HG03039 (cell line): ENCODE results near the gene MIPOL1.
"Not testable (repeated sequence)": the region's sequence is repeated elsewhere in the genome, so short reads cannot be mapped to it uniquely, and the experiment has no call there.

Experiments used
- ATAC-seq: cut with Tn5 transposase; IDR thresholded peaks from one replicate; pipeline ENCODE4 v1.9.1; 2021; ENCODE audit warnings: mild to moderate bottlenecking, moderate library complexity; ENCODE audit not compliant: unreplicated experiment

The MIPOL1 gene

DNA sequence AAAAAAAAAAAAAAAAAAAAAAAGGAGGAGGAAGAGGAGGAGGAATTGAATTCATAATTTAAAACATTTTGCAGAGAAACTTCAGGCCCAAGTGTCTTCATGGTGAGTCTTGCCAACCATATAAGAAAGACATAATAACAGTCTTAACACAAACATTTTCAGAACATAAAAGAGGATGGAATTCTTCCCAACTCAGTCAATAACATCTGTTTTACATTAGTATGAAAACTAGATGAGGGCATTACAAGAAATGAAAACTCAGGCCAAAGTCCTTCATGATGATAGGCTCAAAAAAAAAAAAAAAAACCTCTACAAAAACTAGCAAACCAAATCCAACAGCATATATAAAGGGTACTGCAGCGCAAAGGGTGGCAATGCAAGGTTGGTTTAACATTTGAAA lies 245.7 kb downstream of the MIPOL1 start:
- ATAC-seq = no peak

DNA sequence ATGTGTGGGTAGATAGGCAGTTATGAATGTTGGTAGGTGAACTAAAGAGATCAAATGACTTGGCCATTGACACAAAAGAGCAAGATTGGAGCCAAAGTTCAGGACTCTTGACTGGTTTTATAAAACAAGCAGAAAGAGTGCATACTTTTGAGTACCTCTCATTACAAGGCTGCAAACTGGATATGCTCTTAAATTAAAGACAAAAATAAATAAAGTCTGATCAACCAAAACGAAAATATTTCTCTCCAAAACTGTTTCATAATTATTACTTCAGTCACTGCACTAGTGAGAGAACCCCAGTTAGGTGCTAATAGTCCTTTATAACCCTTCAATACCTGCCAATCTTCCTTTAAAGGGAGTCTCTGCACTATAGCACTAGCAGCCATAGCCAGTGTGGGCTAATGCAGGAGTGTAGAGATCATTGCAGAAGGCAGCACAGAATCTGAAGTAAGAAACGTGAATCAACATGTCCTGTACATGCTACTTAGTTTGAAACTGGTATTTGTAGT lies 250.2 kb downstream of the MIPOL1 start:
- ATAC-seq = no peak

DNA sequence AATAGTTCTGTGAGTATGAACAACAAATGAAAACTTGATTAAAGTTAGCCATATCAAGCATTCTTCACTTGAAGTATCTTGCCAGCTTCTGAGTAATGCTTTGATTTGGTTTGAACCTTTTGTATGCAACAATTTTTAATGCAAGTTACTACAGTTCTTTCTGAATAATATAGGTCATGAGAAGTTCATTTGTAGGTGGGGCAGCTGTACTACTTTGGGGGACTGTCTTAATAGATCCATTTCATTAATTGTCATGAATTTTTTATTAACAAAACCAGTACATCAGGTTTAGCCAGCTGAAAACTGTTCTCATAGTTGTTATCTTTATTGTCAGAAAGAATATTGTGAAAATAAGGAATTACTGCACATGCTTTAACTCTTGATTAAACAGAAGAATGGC lies 254.6 kb downstream of the MIPOL1 start:
- ATAC-seq = no peak

DNA sequence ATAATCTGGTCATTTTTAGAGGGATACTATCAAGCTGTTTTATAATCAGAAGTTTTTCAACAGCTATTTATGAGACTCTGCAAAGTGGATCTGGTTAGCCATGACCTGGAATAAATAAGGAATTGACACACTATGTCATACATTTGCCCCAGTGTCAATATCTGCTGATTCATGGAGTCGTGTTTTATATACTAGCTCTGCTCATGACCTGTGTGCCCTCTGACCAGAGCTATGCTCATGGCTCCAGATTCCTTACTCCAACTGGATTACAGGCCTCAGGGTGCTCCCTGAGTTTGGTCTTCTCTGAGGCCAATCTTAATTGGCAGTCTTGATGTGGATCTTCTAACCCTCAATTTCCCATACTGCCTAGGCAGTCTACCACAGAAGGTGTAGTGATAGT lies 256.2 kb downstream of the MIPOL1 start:
- no peak for ATAC-seq

DNA sequence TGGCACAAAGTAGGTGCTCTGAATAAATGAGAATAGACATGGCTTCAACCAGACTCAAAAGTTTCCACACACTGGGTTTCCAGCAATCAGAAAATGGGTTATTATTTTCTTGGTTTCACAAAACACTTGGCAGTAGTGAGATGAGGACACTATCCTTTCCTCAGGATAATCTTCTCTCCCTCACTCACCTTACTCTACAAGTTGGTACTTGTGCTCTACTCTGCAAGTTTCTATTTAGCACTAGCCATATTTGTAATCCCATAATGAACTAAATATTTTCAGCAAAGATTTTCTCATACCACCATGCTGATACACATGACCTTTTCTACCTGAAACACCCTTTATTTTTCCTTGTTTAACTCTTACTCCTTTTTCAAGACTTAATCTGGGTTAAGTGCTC lies 259.6 kb downstream of the MIPOL1 start:
- ATAC-seq = no peak

DNA sequence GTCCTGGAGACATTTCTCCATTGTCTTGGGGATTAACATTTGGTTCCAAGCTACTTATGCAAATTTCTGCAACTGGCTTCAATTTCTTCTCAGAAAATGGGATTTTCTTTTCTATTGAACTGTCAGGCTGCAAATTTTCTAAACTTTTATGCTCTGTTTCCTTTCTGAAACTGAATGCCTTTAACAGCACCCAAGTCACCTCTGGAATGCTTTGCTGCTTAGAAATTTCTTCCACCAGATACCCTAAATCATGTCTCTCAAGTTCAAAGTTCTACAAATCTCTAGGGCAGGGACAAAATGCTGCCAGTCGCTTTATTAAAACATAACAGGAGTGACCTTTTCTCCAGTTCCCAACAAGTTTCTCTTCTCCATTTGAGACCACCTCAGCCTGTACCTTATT lies 264.7 kb downstream of the MIPOL1 start:
- ATAC-seq = not testable (repeated sequence)

DNA sequence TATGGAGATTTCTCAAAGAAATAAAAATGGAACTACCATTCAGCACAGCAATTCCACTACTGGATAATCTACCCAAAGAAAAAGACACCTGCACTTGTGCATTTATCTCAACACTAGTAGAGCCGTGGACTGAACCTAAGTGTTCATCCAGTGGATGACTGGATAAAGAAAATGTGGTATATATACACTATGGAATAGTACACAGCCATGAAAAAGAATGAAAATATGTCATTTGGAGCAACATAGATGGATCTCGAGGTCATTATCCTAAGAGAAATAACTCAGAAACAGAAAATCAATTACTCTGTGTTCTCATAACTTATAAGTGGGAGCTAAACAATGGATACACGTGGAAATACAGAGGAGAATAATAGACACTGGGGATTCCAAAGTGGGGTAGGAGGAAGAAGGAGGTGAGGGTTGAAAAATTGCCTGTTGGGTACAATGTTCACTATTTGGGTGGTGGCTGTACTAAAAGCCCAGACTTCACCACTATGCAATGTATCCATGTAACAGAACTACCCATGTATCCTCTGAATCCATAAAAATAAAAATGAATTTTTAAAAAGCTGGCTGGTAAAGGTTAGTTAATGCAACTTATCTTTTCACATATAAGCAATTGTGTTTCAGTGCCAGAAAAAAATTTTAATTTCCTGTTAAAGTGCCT lies 266.6 kb downstream of the MIPOL1 start:
- no peak for ATAC-seq

DNA sequence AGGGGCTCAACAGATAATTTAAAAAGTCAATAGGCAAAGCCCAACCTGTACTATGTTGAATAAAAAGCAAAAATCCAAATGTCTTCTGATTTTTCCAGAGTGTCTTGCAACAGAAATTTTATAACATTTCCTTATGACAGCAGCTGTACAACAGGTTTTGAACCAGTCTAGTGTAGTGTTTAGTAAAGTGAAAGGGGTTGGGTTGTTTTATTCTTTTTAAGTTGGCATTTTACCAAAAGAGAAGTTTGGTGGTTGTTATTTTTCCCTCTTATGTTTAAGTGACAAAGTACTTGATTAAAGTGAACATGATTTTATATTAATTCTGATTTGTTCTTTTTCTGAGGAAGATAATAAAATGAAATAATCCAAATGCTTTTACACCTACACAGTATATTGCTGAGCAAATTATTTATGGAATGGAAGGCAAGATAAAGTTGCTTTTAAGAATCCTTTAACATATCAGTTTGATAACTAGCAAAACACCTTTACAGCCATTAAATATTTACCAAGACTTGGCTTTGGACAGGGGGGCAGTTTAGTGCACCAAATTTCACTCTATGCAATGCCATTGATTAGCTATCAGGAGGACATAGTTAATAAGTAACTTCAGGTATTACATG lies 268.4 kb downstream of the MIPOL1 start:
- no peak for ATAC-seq

DNA sequence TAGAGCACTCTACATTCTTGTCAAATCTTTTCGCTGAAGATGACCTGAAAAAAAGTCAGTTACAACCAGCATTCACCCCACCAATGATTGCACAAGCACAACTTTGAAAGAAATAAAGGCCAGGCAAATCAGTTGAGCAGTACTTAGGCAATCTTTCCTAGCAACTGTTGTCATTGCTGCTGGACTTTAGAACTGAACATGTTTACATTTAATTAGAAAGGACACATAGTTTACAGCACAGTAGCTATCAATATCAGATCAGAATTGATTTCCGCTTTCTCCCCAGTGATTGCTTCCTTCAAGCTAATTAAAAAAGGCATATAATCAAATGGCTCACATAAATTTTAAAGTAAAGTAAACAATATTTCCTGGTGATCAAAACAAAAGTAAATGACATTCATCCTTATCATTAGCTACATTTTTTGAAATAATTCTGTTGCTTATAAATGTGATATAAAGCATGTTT lies 268.9 kb downstream of the MIPOL1 start:
- no peak for ATAC-seq

DNA sequence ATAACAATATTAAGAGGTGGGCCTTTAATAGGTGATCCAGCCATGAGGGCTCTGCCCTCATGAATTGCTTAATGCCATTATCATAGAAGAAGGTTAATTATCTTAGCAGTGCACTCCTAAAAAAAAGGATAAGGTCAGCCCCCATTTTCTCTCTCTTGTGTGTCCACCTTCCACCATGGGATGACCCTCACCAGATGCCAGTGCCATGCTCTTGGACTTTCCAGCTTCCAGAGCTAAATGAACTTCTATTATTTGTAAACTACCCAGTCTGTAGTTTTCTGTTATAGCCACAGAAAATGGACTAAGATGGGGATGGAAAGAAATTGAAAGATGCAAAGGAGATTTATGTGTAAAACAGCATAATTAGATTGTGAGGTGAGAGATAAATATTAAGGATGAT lies 271.9 kb downstream of the MIPOL1 start:
- no peak for ATAC-seq

DNA sequence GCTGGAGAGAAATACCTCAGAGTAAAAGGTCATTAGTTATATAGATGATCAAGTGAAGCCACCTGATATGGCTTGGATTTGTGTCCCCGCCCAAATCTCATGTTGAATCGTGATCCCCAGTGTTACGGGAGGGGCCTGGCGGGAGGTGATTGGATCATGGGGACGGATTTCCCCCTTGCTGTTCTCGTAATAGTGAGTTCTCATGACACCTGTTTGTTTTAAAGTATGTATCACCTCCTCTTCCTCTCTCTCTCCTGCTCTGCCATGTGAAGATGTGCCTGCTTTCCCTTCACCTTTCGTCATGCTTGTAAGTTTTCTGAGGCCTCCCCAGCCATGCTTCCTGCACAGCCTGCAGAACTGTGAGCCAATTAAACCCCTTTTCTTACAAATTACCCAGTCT lies 272.5 kb downstream of the MIPOL1 start:
- ATAC-seq = no peak

DNA sequence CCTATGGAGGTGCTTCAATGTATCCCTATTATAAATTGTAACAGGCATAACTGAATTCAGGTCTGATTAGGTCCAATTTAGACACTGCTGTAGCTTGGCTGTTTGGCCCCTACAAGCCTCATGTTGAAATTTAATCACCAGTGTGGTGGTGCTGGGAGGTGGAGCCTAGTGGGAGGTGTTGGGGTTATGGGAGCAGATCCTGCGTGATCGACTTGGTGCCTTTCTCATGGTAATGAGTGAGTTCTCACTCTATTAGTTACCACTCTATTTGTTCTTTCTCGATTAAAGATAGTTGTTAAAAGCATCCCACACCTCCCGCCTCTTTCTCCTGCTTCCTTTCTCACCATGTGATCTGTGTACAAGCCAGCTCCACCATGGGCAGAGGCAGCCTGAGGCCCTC lies 275.2 kb downstream of the MIPOL1 start:
- no peak for ATAC-seq

DNA sequence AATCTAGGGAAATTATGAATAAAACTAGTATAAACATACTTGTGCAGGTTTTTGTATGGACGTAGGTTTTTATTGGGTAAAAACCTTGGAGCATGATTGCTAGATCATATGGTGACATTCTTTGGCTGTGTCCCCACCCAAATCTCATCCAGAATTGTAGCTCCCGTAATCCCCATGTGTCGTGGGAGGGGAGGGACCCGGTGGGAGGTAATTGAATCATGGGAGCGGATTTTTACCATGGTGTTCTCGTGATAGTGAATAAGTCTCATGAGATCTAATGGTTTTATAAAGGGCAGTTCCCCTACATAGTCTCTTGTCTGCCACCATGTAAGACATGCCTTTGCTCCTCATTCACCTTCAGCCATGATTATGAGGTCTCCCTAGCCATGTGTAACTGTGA lies 276.5 kb downstream of the MIPOL1 start:
- no peak for ATAC-seq

DNA sequence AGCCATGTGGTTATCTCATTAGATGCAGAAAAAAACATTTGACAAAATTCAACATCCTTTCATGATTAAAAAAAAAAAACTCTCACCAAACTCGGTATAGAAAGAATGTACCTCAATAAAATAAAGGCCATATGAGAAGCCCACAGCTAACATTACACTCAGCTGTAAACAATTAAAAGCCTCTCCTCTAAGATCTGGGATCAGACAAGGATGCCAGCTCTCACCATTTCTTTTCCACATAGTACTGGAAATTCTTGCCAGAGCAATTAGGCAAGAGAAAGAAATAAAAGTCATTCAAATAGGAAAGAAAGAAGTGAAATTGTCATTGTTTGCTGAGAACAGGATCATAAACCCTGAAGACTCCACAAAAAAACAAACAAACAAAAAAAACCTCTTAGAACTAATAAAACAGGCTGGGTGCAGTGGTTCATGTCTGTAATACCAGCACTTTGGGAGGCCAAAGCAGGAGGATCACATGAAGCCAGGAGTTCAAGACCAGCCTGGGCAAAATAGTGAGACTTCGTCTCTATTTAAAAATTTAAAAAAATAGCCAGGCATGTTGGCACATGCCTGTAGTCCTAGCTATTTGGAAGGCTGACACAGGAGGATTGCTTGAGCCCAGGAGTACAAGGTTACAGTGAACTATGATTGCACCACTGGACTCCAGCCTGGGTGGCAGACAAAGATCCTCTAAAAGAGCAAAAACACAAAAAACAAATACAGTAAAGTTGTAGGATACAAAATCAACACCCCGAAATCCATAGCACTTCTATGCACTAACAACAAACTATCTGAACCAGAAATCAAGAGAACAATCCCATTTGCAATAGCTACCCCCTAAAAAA lies 282.9 kb downstream of the MIPOL1 start:
- no peak for ATAC-seq

DNA sequence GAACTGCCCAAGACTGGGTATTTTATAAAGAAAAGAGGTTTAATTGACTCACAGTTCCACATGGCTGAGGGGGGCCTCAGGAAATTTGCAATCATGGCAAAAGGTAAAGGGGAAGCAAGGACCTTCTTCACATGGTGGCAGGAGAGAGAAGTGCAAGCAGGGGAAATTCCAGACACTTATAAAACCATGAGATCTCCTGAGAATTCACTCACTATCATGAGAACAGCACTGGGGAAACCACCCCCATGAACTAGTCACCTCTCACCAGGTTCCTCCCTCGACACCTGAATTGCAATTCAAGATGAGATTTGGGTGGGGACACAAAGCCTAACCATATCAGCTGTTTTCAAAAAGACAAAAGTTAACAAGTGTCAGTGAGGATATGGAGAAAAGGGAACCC lies 284.7 kb downstream of the MIPOL1 start:
- no peak for ATAC-seq

DNA sequence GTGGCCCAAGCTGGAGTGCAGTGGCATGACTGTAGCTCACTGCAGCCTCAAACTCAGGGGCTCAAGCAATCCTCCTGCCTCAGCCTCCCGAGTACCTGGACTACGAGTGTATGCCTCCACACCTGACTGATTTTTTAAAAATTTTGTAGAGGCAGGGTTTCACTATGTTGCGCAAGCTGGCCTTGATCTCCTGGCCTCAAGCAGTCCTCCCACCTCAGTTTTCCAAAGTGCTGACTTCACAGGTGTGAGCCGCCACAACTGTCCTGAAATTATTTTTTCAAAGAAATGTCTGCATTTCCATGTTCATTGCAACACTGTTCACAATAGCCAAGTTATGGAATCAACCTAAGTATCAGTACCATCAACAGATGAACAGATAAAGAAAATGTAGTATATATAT lies 285.9 kb downstream of the MIPOL1 start:
- ATAC-seq = no peak

DNA sequence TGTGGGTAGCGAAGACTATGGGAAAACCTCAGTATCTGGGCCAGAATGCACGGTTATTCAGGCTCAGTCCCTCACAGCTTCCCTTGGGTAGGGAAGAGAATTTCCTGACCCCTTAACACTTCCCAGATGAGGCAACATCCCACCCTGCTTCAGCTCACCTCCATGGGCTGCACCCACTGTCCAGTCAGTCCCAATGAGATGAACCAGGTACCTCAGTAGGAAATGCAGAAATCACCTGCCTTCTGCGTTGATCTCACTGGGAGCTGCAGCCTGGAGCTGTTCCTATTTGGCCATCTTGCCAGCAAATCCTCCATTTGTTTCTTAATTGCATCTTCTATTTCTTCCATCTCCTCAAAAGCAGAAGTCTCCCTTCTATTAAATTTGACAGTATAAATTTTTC lies 292.9 kb downstream of the MIPOL1 start:
- ATAC-seq = no peak

DNA sequence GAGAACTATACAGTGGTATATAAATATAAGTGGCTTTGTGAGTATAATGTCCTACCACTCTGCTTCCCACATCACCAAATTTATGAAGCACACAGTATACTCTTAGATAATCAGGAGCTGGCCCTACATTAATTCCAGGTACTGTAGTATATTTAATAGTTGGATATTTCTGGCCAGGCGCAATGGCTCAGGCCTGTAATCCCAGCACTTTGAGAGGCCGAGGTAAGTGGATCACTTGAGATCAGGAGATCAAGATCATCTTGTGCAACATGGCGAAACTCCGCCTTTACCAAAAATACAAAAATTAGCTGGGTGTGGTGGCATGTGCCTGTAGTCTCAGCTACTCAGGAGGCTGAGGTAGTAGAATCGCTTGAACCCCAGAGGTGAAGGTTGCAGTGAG lies 293.3 kb downstream of the MIPOL1 start:
- ATAC-seq = no peak

DNA sequence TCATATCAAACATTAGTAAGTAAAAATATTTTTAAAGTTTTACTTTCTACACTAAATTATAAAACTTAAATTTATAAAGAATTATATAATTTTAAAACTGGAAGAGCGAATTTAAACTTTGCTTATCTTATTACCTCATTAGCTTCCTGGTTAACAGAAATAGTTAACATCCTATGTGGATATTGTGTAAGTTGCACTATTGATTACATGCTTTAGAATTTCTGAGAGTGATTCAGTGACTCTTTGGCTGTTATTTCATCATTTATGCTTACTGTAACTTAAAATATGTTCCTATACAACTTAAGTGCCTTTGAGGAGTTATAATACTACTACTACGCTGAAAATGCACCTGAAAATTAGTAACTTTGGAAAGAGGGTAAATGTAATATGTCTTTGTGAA lies 295.9 kb downstream of the MIPOL1 start:
- ATAC-seq = no peak

DNA sequence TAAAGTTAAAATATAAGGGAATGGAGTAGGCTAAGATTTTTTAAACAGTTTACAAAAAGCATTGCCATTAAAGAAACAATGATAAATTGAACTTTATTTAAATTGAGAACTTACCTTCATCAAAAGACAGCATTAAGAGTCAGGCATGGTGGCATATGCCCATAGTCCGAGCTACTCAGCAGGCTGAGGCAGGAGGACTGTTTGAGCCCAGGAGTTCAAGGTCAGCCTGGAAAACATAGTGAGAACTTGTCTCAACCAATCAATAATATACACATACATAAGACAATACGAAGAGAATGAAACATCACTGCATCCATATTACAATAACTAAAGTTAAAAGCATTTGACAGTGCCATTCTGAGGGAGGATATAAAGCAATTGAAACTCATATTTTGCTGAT lies 299.7 kb downstream of the MIPOL1 start:
- ATAC-seq = no peak

DNA sequence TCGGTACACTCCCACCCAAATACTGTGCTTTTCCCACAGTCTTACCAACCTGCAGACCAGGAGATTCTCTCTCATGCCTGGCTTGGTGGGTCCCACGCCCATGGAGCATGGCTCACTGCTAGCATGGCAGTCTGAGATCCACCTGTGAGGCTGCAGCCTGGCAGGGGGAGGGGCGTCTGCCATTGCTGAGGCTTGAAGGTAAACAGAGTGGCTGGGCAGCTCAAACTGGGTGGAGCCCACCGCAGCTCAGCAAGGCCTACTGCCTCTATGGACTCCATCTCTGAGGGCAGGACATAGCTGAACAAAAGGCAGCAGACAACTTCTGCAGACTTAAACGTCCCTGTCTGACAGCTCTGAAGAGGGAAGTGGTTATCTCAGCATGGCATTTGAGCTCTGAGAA lies 304.1 kb downstream of the MIPOL1 start:
- no peak for ATAC-seq

DNA sequence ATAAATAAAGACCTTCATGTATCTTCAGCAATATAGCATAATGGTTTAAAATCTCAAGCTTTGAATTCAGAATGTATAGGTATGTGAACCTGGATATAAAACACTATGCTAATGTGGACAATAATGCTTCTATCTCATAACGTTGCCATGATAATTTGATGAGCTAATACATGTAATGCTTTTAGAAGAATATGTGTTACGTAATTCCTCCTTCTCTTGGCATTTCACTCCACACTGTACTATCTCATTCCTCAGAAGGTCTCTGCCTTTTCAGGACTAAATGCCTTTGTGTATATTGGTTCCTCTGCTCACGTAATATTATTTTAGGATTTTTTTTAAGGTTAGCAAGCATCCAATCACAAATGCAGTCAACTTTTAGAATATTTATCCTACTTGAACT lies 310.8 kb downstream of the MIPOL1 start:
- no peak for ATAC-seq
